ENCODE measurements around the gene MYO7B. TPM values are rescaled to one million over a fixed set of nuclear protein-coding genes. Genes with fewer than 3 reads are reported as not detected.

Gene MYO7B
- total RNA-seq, 1 donor from 2014 or later: 1.5 TPM

DNA sequence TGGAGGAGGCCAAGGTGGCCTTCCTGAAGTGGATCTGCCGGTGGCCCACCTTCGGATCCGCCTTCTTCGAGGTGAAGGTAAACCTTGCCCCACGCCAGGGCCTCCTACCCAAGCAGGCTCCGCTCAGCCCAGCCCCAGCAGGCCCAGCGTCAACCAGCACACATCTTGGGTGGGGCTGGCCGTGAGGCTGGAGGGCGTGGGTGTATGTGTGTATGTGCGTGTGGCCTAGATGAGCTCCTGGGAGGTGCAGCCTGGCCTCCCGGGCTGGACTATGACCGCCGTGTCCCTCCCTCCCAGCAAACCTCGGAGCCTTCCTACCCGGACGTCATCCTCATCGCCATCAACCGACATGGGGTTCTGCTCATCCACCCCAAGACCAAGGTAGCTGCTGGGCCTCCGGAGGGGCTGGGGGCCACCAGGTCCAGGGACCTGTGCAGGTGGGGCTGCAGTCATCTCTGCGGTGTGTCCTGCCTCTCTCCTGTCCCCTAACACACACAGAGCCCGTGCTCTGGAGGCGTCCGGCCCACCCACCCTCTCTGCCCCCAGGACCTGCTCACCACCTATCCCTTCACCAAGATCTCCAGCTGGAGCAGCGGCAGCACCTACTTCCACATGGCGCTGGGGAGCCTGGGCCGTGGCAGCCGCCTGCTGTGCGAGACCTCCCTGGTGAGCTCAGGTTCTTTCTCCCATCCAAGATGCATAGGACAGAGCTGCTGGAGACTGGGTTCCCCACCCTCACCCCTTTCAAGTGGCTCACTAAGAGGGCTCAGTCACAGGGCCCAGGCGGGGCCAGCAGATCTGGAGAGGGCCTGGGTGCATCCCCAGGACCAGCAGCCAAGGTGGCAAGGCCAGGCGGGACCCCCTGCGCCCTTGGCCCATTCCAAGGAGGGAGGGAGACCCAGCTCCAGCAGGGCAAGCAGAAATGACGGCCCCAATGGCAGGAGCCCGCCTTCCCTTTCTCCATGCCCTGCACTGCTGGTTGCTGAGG is 101.1 kb downstream of the MYO7B start:
- no peak for DNase-seq (ENCODE audit: low read depth, low spot score)

- DNase-seq (ENCODE audit: low read depth, low spot score): no peak
Observed at GRCh38 chr2:127637236-127637630, 101.8 kb downstream of the MYO7B start.

- peak; percentile 48 for DNase-seq (ENCODE audit: low read depth, low spot score)
Observed at GRCh38 chr2:127637725-127638252, 102.3 kb downstream of the MYO7B start.

DNA sequence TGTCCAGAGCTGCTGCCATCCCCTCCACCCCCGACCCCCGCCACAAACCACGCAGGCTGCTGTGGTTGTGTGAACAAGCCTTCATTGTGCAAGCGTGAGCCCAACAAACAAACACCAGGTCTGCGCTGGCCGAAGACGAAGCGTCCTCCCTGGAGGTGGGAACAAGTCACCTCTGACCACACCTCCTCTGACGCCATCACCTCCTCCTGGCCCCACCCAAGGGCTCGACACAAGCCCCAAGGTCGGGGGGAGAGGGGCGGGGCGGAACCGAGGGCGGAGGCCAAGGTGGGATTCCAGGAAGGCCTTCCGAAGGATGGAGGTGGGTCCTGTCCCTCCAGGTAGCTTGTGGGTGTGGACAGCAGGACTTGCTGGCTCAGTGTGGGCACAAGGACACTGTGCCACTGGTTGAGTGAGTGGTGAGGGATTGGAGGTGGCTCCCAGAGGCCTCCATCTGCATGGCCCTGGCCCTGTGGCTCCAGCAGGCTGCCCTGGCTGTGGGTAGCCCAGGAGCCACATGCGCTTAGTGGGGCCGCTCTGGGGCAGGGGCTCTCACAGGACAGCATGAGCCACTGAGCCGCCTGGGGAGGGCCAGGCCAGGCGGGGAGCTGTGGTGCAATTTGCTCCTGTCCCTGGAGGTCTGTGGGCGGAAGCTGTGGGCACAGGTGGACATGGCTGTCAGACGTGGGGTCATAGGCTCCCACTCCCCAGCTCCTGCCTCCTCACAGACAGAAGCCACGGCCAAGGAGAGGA is 103.1 kb downstream of the MYO7B start:
- DNase-seq (ENCODE audit: low read depth, low spot score): no peak

GRCh38 chr2:127639111-127639474 is 103.6 kb downstream of the MYO7B start:
- no peak for DNase-seq (ENCODE audit: low read depth, low spot score)

DNA sequence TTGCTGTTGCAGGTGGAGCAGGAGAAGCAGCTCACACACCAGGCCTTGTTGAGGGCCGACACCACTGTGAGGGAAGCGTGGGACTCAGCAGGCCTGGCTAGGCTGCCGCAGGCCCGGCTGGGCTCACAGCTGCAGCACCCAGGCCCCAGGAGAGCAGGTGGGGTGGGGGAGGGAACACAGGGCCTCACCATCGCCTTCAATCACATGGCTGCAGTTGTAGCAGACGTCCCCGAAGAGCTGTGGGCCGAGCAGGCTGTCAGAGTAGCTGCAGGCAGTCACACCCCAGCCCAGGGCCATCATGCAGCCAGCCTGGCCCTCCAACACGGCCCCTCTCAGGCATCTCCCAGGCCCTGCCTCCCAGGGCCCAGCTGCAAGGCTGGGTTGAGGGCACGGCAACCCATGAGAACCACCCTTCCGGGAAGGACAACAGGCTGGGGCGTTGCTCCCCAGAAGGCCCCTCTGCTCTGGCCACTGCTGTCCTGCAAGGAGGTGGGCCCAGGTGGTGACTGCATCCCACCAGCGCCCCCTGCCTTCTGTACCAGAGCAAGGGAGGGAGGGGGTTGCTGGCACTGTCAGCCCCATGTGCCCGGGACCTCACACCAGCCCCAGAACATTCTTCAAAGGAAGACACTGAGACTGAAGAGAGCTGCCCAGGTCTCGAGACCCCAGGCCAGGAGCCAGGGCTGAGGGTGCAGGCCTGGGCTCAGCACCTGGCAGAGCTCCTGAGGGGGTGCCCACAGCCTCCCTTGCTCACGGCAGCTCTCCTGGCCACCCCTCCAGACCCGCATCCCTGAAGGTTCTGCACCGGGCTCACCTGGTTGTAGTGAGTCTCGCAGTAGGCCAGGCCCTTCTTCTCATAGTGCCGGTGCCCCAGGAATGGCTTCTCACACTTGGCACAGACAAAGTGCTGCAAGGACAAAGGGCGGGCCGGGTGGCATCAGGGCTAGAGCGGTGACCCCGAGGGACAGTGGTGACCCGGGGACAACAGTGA is 104.9 kb downstream of the MYO7B start:
- DNase-seq (ENCODE audit: low read depth, low spot score): no peak

GRCh38 chr2:127641133-127641532 is 105.7 kb downstream of the MYO7B start:
- no peak for DNase-seq (ENCODE audit: low read depth, low spot score)

DNA sequence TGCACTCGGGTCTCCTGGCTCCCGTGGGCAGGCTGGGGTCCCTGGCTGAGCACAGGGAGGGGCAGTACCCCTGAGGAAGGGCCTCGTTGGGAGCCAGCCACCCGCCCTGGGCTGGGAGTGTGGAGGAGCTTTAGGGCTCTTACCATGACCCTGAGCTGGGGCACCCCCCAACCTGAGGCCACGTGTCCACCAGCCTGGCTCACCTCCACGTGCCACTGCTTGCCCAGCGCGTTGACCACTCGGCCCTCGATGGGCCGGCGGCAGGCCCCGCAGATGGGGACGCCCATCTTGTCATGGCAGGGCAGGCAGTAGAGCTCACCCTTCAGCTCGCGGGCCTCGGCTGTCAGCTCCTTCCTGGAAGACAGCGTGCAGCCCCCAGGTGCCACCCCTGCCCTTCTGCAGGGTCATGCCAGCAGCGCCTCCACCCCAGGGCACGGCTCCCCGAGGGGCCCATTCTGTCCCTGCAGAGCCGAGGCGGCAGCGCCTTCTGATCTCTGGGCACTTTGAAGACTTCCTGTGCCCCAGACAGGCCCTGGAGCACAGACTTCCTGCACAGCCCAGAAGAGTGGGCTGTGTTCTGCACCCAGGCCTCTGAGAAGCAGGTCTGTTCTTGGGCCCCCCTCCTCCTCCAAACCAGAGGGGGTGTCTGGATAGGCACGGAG is 106.5 kb downstream of the MYO7B start:
- no peak for DNase-seq (ENCODE audit: low read depth, low spot score)

DNA sequence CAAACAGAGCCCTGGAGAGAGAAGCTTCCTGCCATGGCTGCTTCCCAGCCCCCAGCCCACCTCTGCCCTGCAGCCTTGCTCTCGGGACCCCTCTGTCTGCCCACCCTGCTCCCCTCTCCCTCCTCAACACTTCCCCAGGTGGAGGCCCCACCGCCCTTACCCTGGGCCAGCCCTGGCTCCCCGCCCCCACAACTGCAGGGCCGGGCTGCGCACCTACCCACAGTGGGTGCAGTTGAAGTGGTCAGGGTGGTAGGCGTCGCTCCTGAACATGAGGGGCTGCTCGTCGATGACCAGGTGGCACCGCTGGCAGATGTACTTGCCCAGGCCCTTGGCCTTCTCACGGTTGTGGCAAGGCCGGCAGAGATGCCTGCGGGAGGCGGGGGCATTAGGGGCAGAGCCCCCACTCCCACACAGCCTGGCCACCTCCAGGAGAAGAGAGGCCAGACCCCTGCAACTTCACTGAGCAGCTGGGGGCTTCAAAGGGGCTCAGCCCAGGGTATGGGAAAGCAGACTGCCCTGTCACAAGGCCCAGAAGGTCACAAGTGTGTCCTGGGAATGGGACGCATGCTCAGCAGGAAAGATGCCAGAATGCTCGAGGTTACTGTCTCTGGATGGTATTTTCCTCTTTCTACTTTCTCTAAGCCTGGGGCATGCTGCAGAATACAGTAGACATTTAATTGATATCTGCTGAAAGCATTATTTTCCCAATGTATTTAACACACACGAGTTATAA is 107.4 kb downstream of the MYO7B start:
- DNase-seq (ENCODE audit: low read depth, low spot score): no peak

- DNase-seq (ENCODE audit: low read depth, low spot score): no peak
Observed at GRCh38 chr2:127643439-127644065, 108.1 kb downstream of the MYO7B start.

GRCh38 chr2:127644066-127645025 is 108.9 kb downstream of the MYO7B start:
- DNase-seq (ENCODE audit: low read depth, low spot score): no peak

GRCh38 chr2:127645026-127645394 is 109.5 kb downstream of the MYO7B start:
- DNase-seq (ENCODE audit: low read depth, low spot score): no peak

- no peak for DNase-seq (ENCODE audit: low read depth, low spot score)
Observed at GRCh38 chr2:127645395-127646291, 110.2 kb downstream of the MYO7B start, which contains the start of gene GPR17. Gene GPR17, plus strand, starts transcription at chr2:127646153. Its CDS starts 4,583 bp downstream, at chr2:127650736.

- DNase-seq (ENCODE audit: low read depth, low spot score): no peak
Observed at GRCh38 chr2:127646487-127647241, 111.2 kb downstream of the MYO7B start.

- DNase-seq (ENCODE audit: low read depth, low spot score): no peak
Observed at GRCh38 chr2:127647242-127648190, 112.0 kb downstream of the MYO7B start.

Data from pulmonary artery endothelial cell (primary cell).